Measurements from ENCODE around the gene WDR70.

DNA sequence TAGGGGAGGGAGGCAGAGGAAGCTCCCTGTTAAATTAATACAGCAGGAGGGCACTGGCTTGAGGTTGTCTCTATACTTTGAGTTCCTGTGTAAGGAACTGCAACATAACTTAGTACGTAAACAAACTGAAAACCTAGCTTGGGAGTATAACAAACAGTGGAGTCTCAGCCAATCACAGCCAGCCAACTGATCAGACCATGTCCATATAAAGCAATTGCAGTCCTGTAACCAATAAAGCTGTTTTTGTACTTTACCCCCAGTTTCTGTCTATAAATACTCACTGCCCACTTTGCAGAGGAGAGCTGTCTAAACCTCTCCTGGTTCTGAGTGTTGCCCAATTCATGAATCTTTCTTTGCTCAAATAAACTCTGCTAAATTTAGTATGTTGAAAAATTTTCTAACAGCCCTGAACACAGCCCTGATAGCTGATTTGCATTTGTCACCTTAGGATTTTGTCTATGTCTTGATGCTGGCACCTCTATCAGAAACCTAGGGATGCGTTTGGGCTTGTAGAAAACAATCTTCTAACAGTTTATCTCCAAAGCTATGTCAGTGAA is 420.8 kb downstream of the WDR70 start:
- no peak for TF ChIP-seq CTCF (IDR thresholded peaks at IDR 0.05)
- TF ChIP-seq POLR2A (IDR thresholded peaks at IDR 0.05) = no peak
